Ecto neural progenitor cell (in vitro differentiated cells): ENCODE measurements around the gene GPR155.
A peak's percentile ranks its signal among the peaks of the same experiment; 100 is the strongest.

Experiments used
- DNase-seq: peaks from one replicate; pipeline ENCODE4 v3.0.0-alpha.2; 2018; ENCODE audit warnings: low spot score

The GPR155 gene

GRCh38 chr2:174486563-174487107, at the start of gene GPR155:
TSS of gene GPR155 (minus strand) at chr2:174487029. CDS start at chr2:174481956, 5,073 bp downstream.
- DNase-seq, result no peak

GRCh38 chr2:174535757-174536703, 49.2 kb upstream of the GPR155 start:
- no peak for DNase-seq

DNA sequence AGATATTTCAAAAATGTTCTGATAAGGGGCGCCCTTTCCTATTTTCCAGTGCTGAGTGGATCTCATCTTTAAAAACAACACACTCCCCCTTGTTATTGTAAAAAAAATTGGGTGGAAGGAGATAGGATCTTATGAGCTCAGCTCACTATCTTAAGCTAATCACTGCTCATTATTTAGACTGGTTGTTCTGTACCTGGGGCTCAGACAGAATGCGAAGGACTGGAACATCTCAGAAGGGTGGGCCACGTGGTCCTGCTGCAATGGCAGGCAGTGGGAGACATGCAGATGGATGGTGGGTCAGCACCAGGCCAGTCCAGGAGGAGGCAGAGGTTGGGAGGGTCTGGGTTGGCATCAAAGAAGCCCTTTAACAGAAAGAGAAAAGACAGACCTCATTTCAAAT, 48.3 kb upstream of the GPR155 start:
- no peak for DNase-seq

- DNase-seq, result no peak
These were observed 43.1 kb upstream of the GPR155 start for GRCh38 chr2:174529916-174530315.

DNA sequence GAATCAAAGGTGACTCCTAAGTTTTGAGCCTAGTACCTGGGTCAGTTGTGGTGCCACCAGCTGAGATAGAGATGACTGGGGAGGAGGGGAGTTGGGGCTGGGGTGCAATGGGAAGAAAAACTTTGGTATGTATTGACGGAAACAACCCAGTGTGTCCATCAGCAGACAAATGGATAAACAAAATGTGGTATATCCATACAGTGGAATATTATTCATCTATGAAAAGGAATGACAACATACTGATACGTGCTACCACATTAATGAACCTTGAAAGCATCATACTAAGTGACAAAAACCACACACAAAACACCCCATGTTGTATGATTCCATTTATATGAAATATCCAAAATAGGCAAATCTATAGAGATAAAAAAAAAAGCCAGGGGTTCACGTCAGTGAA, 41.1 kb upstream of the GPR155 start:
- DNase-seq, result no peak

DNA sequence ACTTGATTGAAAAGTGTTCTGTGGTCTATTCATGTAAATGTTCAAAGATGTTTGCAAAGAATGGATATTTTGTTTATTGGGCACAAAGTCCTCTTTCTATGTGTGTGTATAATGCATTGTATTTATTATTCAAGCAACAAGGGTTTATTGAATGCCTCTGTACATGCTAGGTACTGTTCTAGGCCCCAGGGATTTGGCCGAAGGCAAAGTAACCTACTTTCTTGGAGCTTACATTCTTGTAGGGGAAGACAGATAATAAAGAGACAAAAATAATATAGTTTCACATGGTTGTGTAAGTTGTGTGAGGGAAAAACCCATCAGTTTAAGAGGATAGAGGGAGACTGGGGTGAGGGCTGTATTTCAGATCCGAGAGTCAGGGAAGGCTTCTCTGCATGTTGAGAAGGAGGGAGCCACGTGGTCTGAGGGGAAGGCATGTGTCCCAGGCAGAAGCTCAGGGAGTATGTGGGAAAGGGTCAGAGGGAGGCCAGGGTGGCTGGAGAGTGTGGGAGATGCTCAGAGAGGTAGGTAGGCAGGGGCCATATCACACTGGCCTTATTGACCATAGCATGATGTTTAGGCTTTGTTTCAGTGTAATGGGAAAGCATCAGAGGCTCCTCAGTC, 40.4 kb upstream of the GPR155 start:
- no peak for DNase-seq

GRCh38 chr2:174524527-174524926, 37.7 kb upstream of the GPR155 start:
- no peak for DNase-seq

GRCh38 chr2:174522553-174522952, 35.7 kb upstream of the GPR155 start:
- no peak for DNase-seq

GRCh38 chr2:174518395-174518794, 31.6 kb upstream of the GPR155 start:
- no peak for DNase-seq

DNA sequence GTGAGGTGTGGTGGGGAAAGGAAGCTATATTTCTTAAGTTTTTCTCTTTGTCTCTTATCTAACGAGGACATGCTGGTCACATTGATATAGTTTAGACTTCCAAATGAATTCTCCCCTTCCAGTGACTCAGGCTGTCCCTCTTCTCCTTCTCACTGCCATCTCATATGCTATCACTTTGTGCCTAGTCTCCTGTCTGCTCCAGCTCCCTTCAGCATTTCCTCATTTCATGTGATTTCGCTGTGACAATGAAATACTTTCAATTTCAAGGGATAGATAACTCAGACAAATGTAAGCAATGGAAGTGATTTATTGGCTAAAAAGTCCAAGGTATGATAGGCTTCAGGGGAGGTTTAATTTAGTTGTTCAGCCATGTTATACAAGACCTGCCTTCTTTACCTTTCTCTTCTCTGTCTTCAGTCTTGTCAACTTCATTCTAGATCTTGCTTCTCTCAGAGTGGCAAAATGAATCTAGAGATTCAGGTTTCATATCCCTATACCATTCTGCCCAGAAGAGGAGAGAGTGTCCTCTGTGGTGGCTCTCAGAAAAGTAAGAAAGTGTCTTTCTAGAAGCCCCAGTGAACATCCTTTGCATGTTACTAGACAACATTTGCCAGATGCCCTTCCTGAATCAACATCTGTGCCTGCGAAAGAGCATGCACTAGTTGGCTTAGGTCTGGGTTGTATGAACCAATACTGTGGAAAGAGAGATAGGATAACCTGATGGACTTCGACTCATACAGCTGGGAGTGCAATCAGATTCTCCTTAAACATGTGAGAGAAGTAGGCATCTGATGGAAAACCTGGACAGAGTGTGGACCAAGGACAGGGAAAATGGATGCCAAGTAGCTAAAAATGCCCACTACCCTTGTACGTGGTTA, 29.9 kb upstream of the GPR155 start:
- no peak for DNase-seq

GRCh38 chr2:174512345-174512744, 25.5 kb upstream of the GPR155 start:
- DNase-seq, result no peak

DNA sequence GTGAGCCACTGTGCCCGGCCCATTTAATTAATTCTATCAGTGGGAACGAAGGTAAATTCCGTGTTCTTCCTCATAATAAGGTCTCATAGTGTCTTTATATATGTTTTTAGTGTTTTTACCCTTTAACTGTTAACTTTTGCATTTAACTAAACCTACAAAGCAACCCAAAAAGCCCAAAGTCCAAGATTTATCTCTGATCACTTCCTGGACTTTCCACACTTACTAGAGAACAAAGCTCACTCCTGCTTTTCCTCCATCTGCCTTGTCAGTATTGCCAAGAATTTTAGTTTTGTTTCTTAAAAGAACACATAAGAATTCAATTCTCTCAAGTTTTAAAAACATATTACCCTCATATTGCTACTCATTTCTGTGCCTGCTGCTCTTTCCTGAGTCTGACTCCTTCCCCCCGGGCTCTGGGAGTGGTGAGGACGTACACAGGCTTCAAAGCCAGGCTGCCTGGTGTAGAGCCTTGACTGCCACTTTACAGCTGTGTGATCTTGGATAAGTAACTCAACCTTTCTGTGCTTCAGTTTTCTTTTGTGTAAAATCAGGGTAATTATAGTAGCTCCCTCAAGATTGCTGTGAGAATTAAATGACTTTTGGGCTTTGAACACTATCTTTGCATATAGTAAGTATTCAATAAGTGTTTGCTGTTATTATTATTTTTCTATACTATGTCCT, 24.9 kb upstream of the GPR155 start:
- DNase-seq, result no peak

DNA sequence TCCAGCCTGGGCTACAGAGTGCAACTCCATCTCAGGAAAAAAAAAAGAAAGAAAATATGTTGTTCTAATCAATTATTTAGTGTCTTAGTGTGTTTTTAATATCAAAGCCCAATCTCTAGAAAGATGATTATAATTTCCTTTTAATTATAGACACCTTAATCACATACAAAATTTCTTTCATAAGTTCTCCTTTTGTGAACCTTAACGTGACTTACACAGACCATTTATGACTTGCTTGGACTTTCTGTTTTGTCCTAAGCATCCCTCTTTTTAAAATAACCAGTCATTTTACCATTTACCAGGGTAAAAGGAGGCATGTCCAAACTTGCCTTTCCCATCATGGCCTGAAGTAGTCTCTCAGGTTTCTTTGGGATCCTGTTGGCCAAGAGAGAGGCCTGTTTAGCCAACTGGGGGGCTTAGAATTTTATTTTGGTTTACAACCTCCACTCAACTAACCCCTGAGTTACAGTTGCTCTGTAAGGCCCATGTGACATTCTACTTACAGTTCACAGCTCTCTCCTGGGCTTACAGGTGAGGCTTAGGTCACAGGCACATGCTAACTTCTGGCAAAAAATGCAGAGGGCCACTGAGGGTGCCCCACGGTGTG, 23.9 kb upstream of the GPR155 start:
- no peak for DNase-seq

GRCh38 chr2:174503161-174503809, 16.5 kb upstream of the GPR155 start:
- no peak for DNase-seq

GRCh38 chr2:174499371-174499770, 12.5 kb upstream of the GPR155 start:
- DNase-seq, result no peak

DNA sequence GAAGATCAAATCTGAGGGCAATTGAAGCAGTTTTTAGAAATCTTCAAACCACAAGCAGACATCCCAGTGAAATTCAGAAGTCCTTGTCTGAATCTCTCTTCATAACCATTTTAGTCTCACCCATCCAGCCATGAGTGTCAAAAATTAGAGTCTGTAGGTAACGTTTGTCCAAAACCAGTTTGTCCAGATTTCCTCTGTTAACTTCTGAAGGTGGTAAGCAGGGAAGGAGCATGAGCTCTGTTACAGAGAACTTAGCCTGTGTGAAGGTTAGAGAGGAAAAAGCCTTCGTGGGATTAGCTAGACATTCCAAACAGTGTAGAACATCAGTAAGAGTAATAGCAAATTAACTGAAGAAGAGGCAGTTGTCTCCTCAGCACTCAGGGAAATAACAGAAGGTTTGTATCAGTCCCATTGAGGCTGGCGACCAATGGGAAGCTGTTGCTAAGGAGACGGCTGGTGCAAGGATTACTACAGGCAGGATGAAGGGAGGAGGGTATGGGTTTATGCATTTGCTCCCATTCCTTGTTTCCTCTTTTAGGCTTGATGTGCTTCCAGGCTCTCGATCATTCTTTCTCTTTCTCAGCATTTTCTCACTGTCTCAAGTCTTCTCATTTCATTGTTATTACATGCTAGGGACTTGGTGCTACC, 8.7 kb upstream of the GPR155 start:
- DNase-seq, result peak; percentile 49

- no peak for DNase-seq
These were observed 6.9 kb upstream of the GPR155 start for GRCh38 chr2:174493549-174494331.

GRCh38 chr2:174492963-174493431, 6.2 kb upstream of the GPR155 start:
- DNase-seq, result no peak

DNA sequence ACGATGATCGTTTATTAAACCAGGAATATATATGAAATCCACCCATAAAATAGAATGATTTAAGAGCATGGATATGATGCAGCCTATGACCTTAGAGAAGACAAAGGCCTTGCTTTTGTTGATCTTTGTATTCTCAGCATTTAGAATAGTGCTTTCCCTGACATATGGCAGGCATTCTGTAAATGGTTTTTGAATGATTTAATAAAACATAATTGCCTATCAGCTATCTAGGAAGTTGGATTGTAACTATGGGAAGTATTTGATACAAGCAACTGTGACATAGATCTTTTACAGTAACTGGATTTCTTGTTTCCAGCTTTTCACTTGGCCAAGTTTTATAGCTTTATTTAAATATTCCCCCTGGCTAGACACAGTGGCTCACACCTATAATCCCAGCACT, 5.1 kb upstream of the GPR155 start:
- DNase-seq, result no peak
